Caco-2 (cell line): ENCODE results near the gene C10orf90. TPM values are rescaled to one million over a fixed set of nuclear protein-coding genes. Genes with fewer than 3 reads are reported as not detected.

Experiments used
- BruUV-seq: library from RNA; stranded (reverse); fragments of 400-500 nt; replicated peaks from 2 replicates; lab custom pipeline; 2021; lab: Mats Ljungman, UMichigan
- CTCF ChIA-PET: fragments of 300-600 bp; sonication (Branson Sonifier 250); formaldehyde crosslinking; loops from one replicate; lab custom pipeline; 2022; ENCODE audit warnings: antibody characterized with exemption; lab: Charles Lee
- POLR2A ChIA-PET: fragments of 300-600 bp; sonication (Branson Sonifier 250); formaldehyde crosslinking; loops from one replicate; lab custom pipeline; 2022; ENCODE audit warnings: antibody characterized with exemption; lab: Charles Lee
- DNase-seq, 2 experiments: peaks; one replicate each; pipeline versions ENCODE4 v3.0.0 to v3.0.0-alpha.2; 2020 to 2022
- H3K27me3 ChIP-seq: replicated peaks from 2 replicates; pipeline ENCODE4 v1.6.0; 2011; ENCODE audit warnings: low read length; ENCODE audit not compliant: control insufficient read depth, insufficient read depth
- H3K36me3 ChIP-seq: 2 replicates; pipeline ENCODE4 v1.5.1; 2011; ENCODE audit warnings: low read length; ENCODE audit not compliant: control insufficient read depth, insufficient read depth
- H3K4me1 ChIP-seq: fragments of 250-450 bp; sonication (Bioruptor Pico); 2 replicates; pipeline ENCODE4 v1.5.1; 2020; ENCODE audit warnings: mild to moderate bottlenecking
- H3K4me3 ChIP-seq: 2 replicates; pipeline ENCODE4 v1.5.1; 2011; ENCODE audit warnings: low read depth, mild to moderate bottlenecking, control low read depth, low read length
- H3K9me3 ChIP-seq: fragments of 250-450 bp; sonication (Bioruptor Pico); 2 replicates; pipeline ENCODE4 v1.5.1; 2020; ENCODE audit warnings: mild to moderate bottlenecking, moderate library complexity
- H3K27ac Mint-ChIP-seq: one replicate; pipeline ENCODE4 v1.8.0; 2022; ENCODE audit warnings: mixed read lengths; ENCODE audit not compliant: unreplicated experiment
- H3K27me3 Mint-ChIP-seq: one replicate; pipeline ENCODE4 v1.8.0; 2022; ENCODE audit warnings: mixed read lengths; ENCODE audit not compliant: insufficient read depth, unreplicated experiment
- H3K36me3 Mint-ChIP-seq: one replicate; pipeline ENCODE4 v1.8.0; 2022; ENCODE audit warnings: mild to moderate bottlenecking, mixed read lengths; ENCODE audit not compliant: insufficient read depth, unreplicated experiment
- H3K4me1 Mint-ChIP-seq: one replicate; pipeline ENCODE4 v1.8.0; 2022; ENCODE audit warnings: low read depth, mixed read lengths; ENCODE audit not compliant: unreplicated experiment
- H3K4me3 Mint-ChIP-seq: one replicate; pipeline ENCODE4 v1.8.0; 2022; ENCODE audit warnings: mild to moderate bottlenecking, moderate library complexity, mixed read lengths; ENCODE audit not compliant: unreplicated experiment
- H3K9me3 Mint-ChIP-seq: one replicate; pipeline ENCODE4 v1.8.0; 2022; ENCODE audit warnings: mixed read lengths; ENCODE audit not compliant: unreplicated experiment
- intact Hi-C: fragments of 100-400 bp; cut with micrococcal nuclease; formaldehyde crosslinking; loops from one replicate; pipeline ENCODE4 v1.10.0; 2022; ENCODE audit not compliant: unreplicated experiment
- total RNA-seq: library from RNA; stranded (reverse); gene quantifications from 2 replicates; pipeline ENCODE4 v1.2.3, GENCODE V29; 2022
- TF ChIP-seq, protein P1 (sequence below), 2 experiments: fragments of 200-600 bp in 1 of 2; IDR thresholded peaks; 1 replicate in 1 of 2; 2 replicates in 1 of 2; pipeline versions ENCODE4 v1.5.1 to v1.8.0; 2011 to 2022; ENCODE audit warnings: antibody characterized with exemption in 1 of 2, control low read depth in 1 of 2, inconsistent platforms in 1 of 2, low read depth in 1 of 2, low read length in 1 of 2, mild to moderate bottlenecking in 1 of 2, moderate library complexity in 1 of 2; ENCODE audit not compliant: insufficient read depth in 1 of 2, severe bottlenecking in 1 of 2, unreplicated experiment in 1 of 2

C10orf90 gene
- total RNA-seq, 1 experiment from 2014 or later = not detected

GRCh38 chr10:126518218-126519080, 152.0 kb downstream of the C10orf90 start:
- CTCF ChIA-PET = no interaction called here
- H3K27me3 Mint-ChIP-seq = peaks cover 7% of the 10 kb centered on the region
- no peaks in the 10 kb centered on the region for H3K36me3 Mint-ChIP-seq
- no peaks in the 10 kb centered on the region for H3K27me3 ChIP-seq
- no TSS peak for BruUV-seq
- H3K36me3 ChIP-seq = no peaks in the 10 kb centered on the region
- H3K9me3 Mint-ChIP-seq = no peaks in the 10 kb centered on the region
- intact Hi-C loops = no loop called here
- no peak for DNase-seq
- H3K4me3 ChIP-seq = no peak overlapping the region
- TF ChIP-seq, protein P1, sequence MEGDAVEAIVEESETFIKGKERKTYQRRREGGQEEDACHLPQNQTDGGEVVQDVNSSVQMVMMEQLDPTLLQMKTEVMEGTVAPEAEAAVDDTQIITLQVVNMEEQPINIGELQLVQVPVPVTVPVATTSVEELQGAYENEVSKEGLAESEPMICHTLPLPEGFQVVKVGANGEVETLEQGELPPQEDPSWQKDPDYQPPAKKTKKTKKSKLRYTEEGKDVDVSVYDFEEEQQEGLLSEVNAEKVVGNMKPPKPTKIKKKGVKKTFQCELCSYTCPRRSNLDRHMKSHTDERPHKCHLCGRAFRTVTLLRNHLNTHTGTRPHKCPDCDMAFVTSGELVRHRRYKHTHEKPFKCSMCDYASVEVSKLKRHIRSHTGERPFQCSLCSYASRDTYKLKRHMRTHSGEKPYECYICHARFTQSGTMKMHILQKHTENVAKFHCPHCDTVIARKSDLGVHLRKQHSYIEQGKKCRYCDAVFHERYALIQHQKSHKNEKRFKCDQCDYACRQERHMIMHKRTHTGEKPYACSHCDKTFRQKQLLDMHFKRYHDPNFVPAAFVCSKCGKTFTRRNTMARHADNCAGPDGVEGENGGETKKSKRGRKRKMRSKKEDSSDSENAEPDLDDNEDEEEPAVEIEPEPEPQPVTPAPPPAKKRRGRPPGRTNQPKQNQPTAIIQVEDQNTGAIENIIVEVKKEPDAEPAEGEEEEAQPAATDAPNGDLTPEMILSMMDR (IDR thresholded peaks at IDR 0.05; ENCODE audit: insufficient read depth in 1 of 2, low read depth in 1 of 2, low read length in 1 of 2, severe bottlenecking in 1 of 2, unreplicated experiment in 1 of 2) = no peak
- H3K4me1 ChIP-seq = no peaks in the 10 kb centered on the region
- no peak overlapping the region for H3K4me3 Mint-ChIP-seq
- H3K27ac Mint-ChIP-seq = no peak overlapping the region
- POLR2A ChIA-PET = no interaction called here
- no peaks in the 10 kb centered on the region for H3K9me3 ChIP-seq
- no peaks in the 10 kb centered on the region for H3K4me1 Mint-ChIP-seq

DNA sequence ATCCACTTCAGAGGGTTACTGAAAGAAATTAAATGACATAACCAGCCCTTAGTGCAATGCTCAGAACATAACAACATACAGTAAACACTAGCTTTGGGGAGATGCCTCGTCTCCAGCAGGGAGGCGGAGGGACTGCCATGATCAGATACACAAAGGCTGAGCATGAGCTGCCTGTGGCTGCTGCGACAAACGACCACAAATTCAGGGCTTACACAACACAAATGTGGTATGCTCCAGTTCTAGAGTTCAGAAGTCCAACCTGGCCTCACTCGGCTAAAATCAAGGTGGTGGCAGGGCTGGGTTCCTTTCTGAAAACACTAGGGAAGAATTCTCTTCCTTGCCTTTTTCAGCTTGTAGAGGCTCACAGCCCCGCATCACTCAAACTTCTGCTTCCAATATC, 154.0 kb downstream of the C10orf90 start:
- no peak for DNase-seq
- Mint-ChIP-seq H3K36me3 (no peaks in the 10 kb centered on the region), H3K27me3 (peaks cover 7% of the 10 kb centered on the region), H3K4me1 (no peaks in the 10 kb centered on the region), H3K4me3 (no peak overlapping the region), H3K27ac (no peak overlapping the region), H3K9me3 (no peaks in the 10 kb centered on the region)
- H3K27me3 ChIP-seq = no peaks in the 10 kb centered on the region
- CTCF ChIA-PET = no interaction called here
- no peaks in the 10 kb centered on the region for H3K4me1 ChIP-seq
- no peaks in the 10 kb centered on the region for H3K36me3 ChIP-seq
- POLR2A ChIA-PET = no interaction called here
- TF ChIP-seq, protein P1 (IDR thresholded peaks at IDR 0.05; ENCODE audit: insufficient read depth in 1 of 2, low read depth in 1 of 2, low read length in 1 of 2, severe bottlenecking in 1 of 2, unreplicated experiment in 1 of 2) = no peak
- intact Hi-C loops = no loop called here
- no peaks in the 10 kb centered on the region for H3K9me3 ChIP-seq
- H3K4me3 ChIP-seq = no peak overlapping the region
- BruUV-seq = no TSS peak

DNA sequence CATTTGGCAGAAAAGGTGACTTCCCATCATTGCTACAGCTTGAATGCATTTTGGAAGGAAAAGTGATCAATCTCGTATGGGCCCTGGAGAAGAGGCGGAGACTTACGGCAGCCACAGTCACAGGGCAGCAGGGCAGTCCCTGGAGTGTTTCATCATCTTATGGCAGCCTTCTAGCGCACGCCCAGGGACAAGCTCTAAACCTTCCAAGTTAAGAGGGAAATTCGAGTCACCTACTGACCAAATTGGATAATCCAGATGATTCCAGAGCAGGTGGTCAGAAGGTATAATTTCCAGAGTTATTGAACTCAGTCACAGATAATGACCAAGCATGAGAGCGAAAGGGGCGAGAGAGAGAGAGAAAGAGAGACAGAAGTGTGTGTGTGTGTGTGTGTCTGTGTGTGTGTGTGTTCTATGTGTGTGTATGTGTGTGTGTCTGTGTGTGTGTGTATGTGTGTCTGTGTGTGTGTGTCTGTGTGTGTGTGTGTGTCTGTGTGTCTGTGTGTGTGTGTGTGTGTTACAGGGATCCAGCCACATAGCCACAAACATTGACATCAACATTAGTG, 158.5 kb downstream of the C10orf90 start:
- TF ChIP-seq, protein P1 (IDR thresholded peaks at IDR 0.05; ENCODE audit: insufficient read depth in 1 of 2, low read depth in 1 of 2, low read length in 1 of 2, severe bottlenecking in 1 of 2, unreplicated experiment in 1 of 2) = no peak
- ChIA-PET CTCF (no interaction called here), POLR2A (no interaction called here)
- H3K27me3 ChIP-seq = no peaks in the 10 kb centered on the region
- Mint-ChIP-seq H3K9me3 (no peaks in the 10 kb centered on the region), H3K36me3 (no peaks in the 10 kb centered on the region), H3K27ac (no peak overlapping the region), H3K27me3 (peaks cover 12% of the 10 kb centered on the region), H3K4me3 (no peak overlapping the region), H3K4me1 (no peaks in the 10 kb centered on the region)
- peak in 1 of 2 experiments; percentile 8 for DNase-seq
- H3K4me3 ChIP-seq = no peak overlapping the region
- intact Hi-C loops = no loop called here
- no peaks in the 10 kb centered on the region for H3K9me3 ChIP-seq
- no peaks in the 10 kb centered on the region for H3K4me1 ChIP-seq
- H3K36me3 ChIP-seq = no peaks in the 10 kb centered on the region
- no TSS peak for BruUV-seq
